ES-I3 (cell line): Measurements from ENCODE around the gene SMLR1.

Experiments
- H3K36me3 ChIP-seq: 2 replicates; pipeline ENCODE4 v1.6.1; 2013; ENCODE audit warnings: mild to moderate bottlenecking, low read length, control low read depth, moderate library complexity; ENCODE audit not compliant: insufficient read depth
- H3K4me1 ChIP-seq: 2 replicates; pipeline ENCODE4 v1.6.1; 2013; ENCODE audit warnings: mild to moderate bottlenecking, control low read depth, low read length; ENCODE audit not compliant: insufficient read depth
- H3K9ac ChIP-seq: 2 replicates; pipeline ENCODE4 v1.6.1; 2013; ENCODE audit warnings: low read depth, mild to moderate bottlenecking, low read length, moderate library complexity
- H3K9me3 ChIP-seq: 2 replicates; pipeline ENCODE4 v1.6.1; 2013; ENCODE audit warnings: mild to moderate bottlenecking, low read length, moderate library complexity; ENCODE audit not compliant: control insufficient read depth, insufficient read depth

Gene SMLR1

DNA sequence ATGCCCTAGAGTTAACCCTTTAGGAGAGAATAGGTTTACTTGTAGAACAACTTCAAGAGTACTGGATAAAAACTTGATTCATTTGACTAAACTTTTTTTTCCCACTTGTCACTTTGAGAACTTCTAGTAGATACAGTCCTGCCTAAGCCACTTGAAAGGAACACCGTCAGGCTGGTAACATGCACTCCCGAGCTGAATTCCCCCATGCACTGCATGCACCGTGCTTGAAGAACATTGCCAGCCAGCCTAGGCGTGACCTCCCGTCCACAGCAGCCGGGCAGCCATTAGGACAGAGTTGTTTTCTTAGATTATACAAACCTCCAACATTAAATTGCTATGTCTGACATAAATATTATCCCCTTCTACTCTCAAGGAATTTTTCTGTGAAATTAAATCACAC, 52.6 kb downstream of the SMLR1 start:
- no peaks in the 10 kb centered on the region for H3K9me3 ChIP-seq
- no peak overlapping the region for H3K9ac ChIP-seq
- no peaks in the 10 kb centered on the region for H3K4me1 ChIP-seq
- H3K36me3 ChIP-seq: no peaks in the 10 kb centered on the region; the same call in 1 of the 2 replicates

DNA sequence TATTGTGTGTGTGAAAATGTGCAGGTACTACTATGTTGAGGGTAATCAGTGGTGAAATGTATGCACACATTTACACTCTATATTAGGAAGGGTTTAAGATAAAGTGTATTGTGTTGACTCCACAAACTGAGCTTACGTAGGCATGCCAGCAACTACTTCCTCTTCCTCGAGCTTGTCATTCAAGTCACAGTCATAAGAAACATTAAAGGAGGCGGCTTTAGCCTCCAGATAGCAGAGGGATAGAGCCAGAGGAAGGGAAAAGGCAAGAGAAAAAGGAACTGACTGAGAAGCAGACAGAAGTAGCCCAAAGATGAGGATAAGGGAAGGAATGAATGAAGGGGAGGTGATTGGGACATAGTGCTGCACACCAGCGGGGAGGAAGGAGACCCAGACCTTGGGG, 55.2 kb downstream of the SMLR1 start:
- Histone ChIP-seq H3K4me1 (no peaks in the 10 kb centered on the region), H3K36me3 (no peaks in the 10 kb centered on the region; the same call in 1 of the 2 replicates), H3K9me3 (no peaks in the 10 kb centered on the region), H3K9ac (no peak overlapping the region)

DNA sequence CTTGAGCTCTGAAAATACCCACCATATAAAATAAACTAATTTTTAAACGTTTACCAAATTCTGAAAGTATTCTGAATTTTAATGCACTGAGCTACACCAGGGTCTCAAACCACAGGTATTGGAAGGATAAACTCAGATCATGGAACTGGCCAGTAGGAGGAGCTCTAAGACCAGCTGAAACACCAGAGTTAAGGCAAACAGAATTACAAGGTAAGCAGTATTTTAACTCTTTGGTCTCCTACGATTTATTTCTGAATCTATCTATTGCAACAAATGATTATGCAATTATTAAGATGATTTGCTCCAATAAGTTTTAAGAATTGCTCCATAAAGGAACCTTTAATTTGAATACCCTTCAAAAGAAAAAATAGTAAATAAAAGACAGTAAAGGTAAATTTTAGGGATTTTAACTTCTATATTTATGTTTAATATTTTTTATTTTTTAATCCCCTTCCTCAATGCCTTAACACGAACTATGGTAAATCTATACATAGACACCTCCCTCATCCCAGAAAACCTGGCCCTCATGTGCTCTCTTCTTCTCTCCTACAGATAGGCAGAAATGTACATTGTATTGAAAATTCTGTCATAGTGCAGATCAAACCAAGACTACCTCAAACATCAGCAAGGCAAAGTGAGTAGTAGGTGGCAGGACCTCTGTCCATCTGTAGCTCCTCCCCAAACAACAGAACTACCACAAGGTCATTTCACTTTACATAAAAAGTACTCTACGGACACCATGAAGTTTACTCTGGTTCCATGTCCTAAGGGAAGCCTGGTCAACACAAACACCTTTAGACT, 58.4 kb downstream of the SMLR1 start:
- Histone ChIP-seq H3K9ac (no peak overlapping the region), H3K9me3 (no peaks in the 10 kb centered on the region), H3K4me1 (no peaks in the 10 kb centered on the region), H3K36me3 (no peaks in the 10 kb centered on the region; the same call in 1 of the 2 replicates)
